Liver (tissue), 9 donors: Measurements from ENCODE around the gene PMFBP1. TPM values are rescaled to one million over a fixed set of nuclear protein-coding genes. Genes with fewer than 3 reads are reported as not detected.

ENCODE experiments used
- DNase-seq: peaks from one replicate; pipeline ENCODE4 v3.0.0-alpha.2; 2017; ENCODE audit warnings: low spot score
- H3K27ac ChIP-seq, 2 donors: one replicate each; pipeline ENCODE4 v1.7.0; 2013; ENCODE audit warnings: inconsistent platforms in 2 of 2, low read length in 2 of 2, control low read depth in 1 of 2, low read depth in 1 of 2, mild to moderate bottlenecking in 1 of 2
- H3K27me3 ChIP-seq, 4 donors: one replicate each; pipeline versions ENCODE4 v1.6.1 to v1.7.0; 2013; ENCODE audit warnings: low read length in 3 of 4, inconsistent platforms in 1 of 4, mild to moderate bottlenecking in 1 of 4, moderate library complexity in 1 of 4; ENCODE audit not compliant: control insufficient read depth in 4 of 4, insufficient read depth in 4 of 4
- H3K36me3 ChIP-seq, 4 donors: one replicate each; pipeline versions ENCODE4 v1.6.1 to v1.7.0; 2013; ENCODE audit warnings: low read length in 3 of 4, mild to moderate bottlenecking in 3 of 4, low read depth in 1 of 4, moderate library complexity in 1 of 4; ENCODE audit not compliant: control insufficient read depth in 4 of 4, insufficient read depth in 3 of 4
- H3K4me1 ChIP-seq, 4 donors: one replicate each; pipeline versions ENCODE4 v1.6.1 to v1.7.0; 2013; ENCODE audit warnings: low read length in 3 of 4, mild to moderate bottlenecking in 3 of 4, moderate library complexity in 1 of 4; ENCODE audit not compliant: control insufficient read depth in 4 of 4, insufficient read depth in 4 of 4
- H3K4me3 ChIP-seq, 3 donors: one replicate each; pipeline versions ENCODE4 v1.6.1 to v1.7.0; 2013; ENCODE audit warnings: low read length in 3 of 3, control low read depth in 1 of 3, low read depth in 1 of 3, mild to moderate bottlenecking in 1 of 3
- H3K9ac ChIP-seq, 2 donors: one replicate each; pipeline ENCODE4 v1.7.0; 2013; ENCODE audit warnings: low read length in 2 of 2, mild to moderate bottlenecking in 2 of 2, moderate library complexity in 2 of 2, control low read depth in 1 of 2, low read depth in 1 of 2
- H3K9me3 ChIP-seq, 4 donors: one replicate each; pipeline versions ENCODE4 v1.6.1 to v1.7.0; 2013; ENCODE audit warnings: low read length in 3 of 4; ENCODE audit not compliant: control insufficient read depth in 4 of 4
- ATF3 ChIP-seq: IDR thresholded peaks from 2 replicates; pipeline ENCODE4 v1.6.1; 2016; ENCODE audit warnings: antibody characterized with exemption
- FOXA1 ChIP-seq: IDR thresholded peaks from 2 replicates; pipeline ENCODE4 v1.6.1; 2016; ENCODE audit warnings: antibody characterized with exemption
- FOXA2 ChIP-seq: IDR thresholded peaks from 2 replicates; pipeline ENCODE4 v1.6.1; 2016; ENCODE audit warnings: antibody characterized with exemption
- GABPA ChIP-seq, 2 donors: IDR thresholded peaks in 1 of 2; conservative IDR thresholded peaks in 1 of 2; 2 replicates each; pipeline ENCODE4 v1.6.1; 2016; ENCODE audit warnings: antibody characterized with exemption in 2 of 2, mild to moderate bottlenecking in 1 of 2, moderate library complexity in 1 of 2
- HNF4A ChIP-seq, 2 donors: conservative IDR thresholded peaks; 2 replicates each; pipeline ENCODE4 v1.6.1; 2016; ENCODE audit warnings: antibody characterized with exemption in 2 of 2, mild to moderate bottlenecking in 2 of 2
- HNF4G ChIP-seq: IDR thresholded peaks from 2 replicates; pipeline ENCODE4 v1.6.1; 2016; ENCODE audit warnings: antibody characterized with exemption
- JUND ChIP-seq, 2 donors: IDR thresholded peaks; 2 replicates each; pipeline ENCODE4 v1.6.1; 2016; ENCODE audit warnings: antibody characterized with exemption in 2 of 2
- MAX ChIP-seq: IDR thresholded peaks from 2 replicates; pipeline ENCODE4 v1.6.1; 2016; ENCODE audit warnings: antibody characterized with exemption
- RAD21 ChIP-seq, 2 donors: IDR thresholded peaks; 2 replicates each; pipeline ENCODE4 v1.6.1; 2016; ENCODE audit warnings: antibody characterized with exemption in 2 of 2, mild to moderate bottlenecking in 2 of 2
- REST ChIP-seq: IDR thresholded peaks from 2 replicates; pipeline ENCODE4 v1.6.1; 2016; ENCODE audit warnings: antibody characterized with exemption, mild to moderate bottlenecking
- SP1 ChIP-seq: IDR thresholded peaks from 2 replicates; pipeline ENCODE4 v1.6.1; 2018; ENCODE audit warnings: antibody characterized with exemption, mild to moderate bottlenecking
- WGBS: extraction: QIAGEN DNeasy Blood & Tissue Kit; methylation state at CpG from one replicate; pipeline ENCODE4 v1.1.7; 2013; 5-methylcytosine and 5-hydroxymethylcytosine counted together
- polyA plus RNA-seq, 2 donors: library from polyadenylated mRNA; stranded (reverse) in 1 of 2; unstranded in 1 of 2; fragments of 200-250 nt in 1 of 2; fragments of >200 nt in 1 of 2; fragmentation: Nextera tagmentation in 1 of 2; extraction: Ambion mirVana in 1 of 2; gene quantifications; one replicate each; pipeline versions ENCODE4 v1.2.1 to v1.2.3, GENCODE V29; 2013 to 2015
- total RNA-seq, 2 donors: library from RNA; depleted of rRNA; stranded (reverse); fragments of >200 nt; gene quantifications; one replicate each; pipeline ENCODE4 v1.2.3, GENCODE V29; 2014
- TF ChIP-seq, protein P1 (sequence below): IDR thresholded peaks from 2 replicates; pipeline ENCODE4 v1.6.1; 2016; ENCODE audit warnings: antibody characterized with exemption
- TF ChIP-seq, protein P2 (sequence below): fragments of 150-350 bp; IDR thresholded peaks from 2 replicates; pipeline ENCODE4 v1.5.1; 2017; ENCODE audit warnings: improper control_type of control experiment, low read depth, low read length; ENCODE audit not compliant: missing input control
- donor health status: healthy.
- donor health status: healthy.
- donor health status: healthy.
- donor health status: healthy.
- donor health status: healthy.

Gene PMFBP1
- total and polyA plus RNA-seq, 4 donors, result 0.06 to 1.4 (median 0.29) TPM

- H3K4me3 ChIP-seq, result no peak overlapping the region
- TF ChIP-seq HNF4G, result no peak
- no peak for TF ChIP-seq FOXA2
- TF ChIP-seq JUND (IDR thresholded peaks at IDR 0.05), result no peak
- no peak for TF ChIP-seq ATF3
- TF ChIP-seq, protein P1, sequence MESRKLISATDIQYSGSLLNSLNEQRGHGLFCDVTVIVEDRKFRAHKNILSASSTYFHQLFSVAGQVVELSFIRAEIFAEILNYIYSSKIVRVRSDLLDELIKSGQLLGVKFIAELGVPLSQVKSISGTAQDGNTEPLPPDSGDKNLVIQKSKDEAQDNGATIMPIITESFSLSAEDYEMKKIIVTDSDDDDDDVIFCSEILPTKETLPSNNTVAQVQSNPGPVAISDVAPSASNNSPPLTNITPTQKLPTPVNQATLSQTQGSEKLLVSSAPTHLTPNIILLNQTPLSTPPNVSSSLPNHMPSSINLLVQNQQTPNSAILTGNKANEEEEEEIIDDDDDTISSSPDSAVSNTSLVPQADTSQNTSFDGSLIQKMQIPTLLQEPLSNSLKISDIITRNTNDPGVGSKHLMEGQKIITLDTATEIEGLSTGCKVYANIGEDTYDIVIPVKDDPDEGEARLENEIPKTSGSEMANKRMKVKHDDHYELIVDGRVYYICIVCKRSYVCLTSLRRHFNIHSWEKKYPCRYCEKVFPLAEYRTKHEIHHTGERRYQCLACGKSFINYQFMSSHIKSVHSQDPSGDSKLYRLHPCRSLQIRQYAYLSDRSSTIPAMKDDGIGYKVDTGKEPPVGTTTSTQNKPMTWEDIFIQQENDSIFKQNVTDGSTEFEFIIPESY, result no peak
- no peak overlapping the region for H3K27ac ChIP-seq
- H3K4me1 ChIP-seq, result no peaks in the 10 kb centered on the region
- H3K36me3 ChIP-seq, result no peaks in the 10 kb centered on the region
- WGBS, result 77% methylated on average over 6 of the region's 6 CpGs
- no peak overlapping the region for H3K9ac ChIP-seq
- no peaks in the 10 kb centered on the region for H3K27me3 ChIP-seq
- no peaks in the 10 kb centered on the region for H3K9me3 ChIP-seq
- no peak for DNase-seq
Observed at GRCh38 chr16:72162105-72162692, 9.8 kb downstream of the PMFBP1 start.

GRCh38 chr16:72159801-72160200, 12.2 kb downstream of the PMFBP1 start:
- Histone ChIP-seq H3K27ac (no peak overlapping the region), H3K9me3 (no peaks in the 10 kb centered on the region), H3K9ac (no peak overlapping the region), H3K4me3 (no peak overlapping the region), H3K27me3 (no peaks in the 10 kb centered on the region), H3K4me1 (no peaks in the 10 kb centered on the region), H3K36me3 (no peaks in the 10 kb centered on the region)
- WGBS, result 70% methylated on average over 2 of the region's 2 CpGs
- TF ChIP-seq FOXA1 (no peak), HNF4G (no peak), FOXA2 (no peak), MAX (no peak), GABPA (IDR thresholded peaks at IDR 0.05 in 1 of 2, conservative IDR thresholded peaks at IDR 0.05 in 1 of 2) (no peak), SP1 (no peak), HNF4A (conservative IDR thresholded peaks at IDR 0.05) (no peak), ATF3 (no peak), REST (no peak), RAD21 (IDR thresholded peaks at IDR 0.05) (no peak), JUND (IDR thresholded peaks at IDR 0.05) (no peak)
- TF ChIP-seq, protein P2, sequence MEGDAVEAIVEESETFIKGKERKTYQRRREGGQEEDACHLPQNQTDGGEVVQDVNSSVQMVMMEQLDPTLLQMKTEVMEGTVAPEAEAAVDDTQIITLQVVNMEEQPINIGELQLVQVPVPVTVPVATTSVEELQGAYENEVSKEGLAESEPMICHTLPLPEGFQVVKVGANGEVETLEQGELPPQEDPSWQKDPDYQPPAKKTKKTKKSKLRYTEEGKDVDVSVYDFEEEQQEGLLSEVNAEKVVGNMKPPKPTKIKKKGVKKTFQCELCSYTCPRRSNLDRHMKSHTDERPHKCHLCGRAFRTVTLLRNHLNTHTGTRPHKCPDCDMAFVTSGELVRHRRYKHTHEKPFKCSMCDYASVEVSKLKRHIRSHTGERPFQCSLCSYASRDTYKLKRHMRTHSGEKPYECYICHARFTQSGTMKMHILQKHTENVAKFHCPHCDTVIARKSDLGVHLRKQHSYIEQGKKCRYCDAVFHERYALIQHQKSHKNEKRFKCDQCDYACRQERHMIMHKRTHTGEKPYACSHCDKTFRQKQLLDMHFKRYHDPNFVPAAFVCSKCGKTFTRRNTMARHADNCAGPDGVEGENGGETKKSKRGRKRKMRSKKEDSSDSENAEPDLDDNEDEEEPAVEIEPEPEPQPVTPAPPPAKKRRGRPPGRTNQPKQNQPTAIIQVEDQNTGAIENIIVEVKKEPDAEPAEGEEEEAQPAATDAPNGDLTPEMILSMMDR, result no peak
- TF ChIP-seq, protein P1, result no peak
- no peak for DNase-seq
